HEK293T (cell line): ENCODE data around the gene CMTM2.

Experiments
- CTCF ChIA-PET: fragments of 350-600 bp; formaldehyde crosslinking; extraction: SDS; loops from one replicate; lab custom pipeline; 2021; ENCODE audit warnings: antibody characterized with exemption, inconsistent platforms; lab: Yijun Ruan, JAX
- POLR2A ChIA-PET: fragments of 350-600 bp; formaldehyde crosslinking; extraction: SDS; loops from one replicate; lab custom pipeline; 2020; ENCODE audit warnings: antibody characterized with exemption, inconsistent platforms; lab: Yijun Ruan, JAX
- DNase-seq: peaks from one replicate; pipeline ENCODE4 v3.0.0; 2012; ENCODE audit warnings: mixed read lengths; ENCODE audit errors: extremely low spot score
- ARNT ChIP-seq: fragments of 450-650 bp; IDR thresholded peaks from 2 replicates; pipeline ENCODE4 v1.6.1; 2017; ENCODE audit warnings: mild to moderate bottlenecking
- BHLHE40 ChIP-seq: fragments of 450-650 bp; IDR thresholded peaks from 2 replicates; pipeline ENCODE4 v1.6.1; 2016; ENCODE audit warnings: mild to moderate bottlenecking, moderate library complexity, borderline replicate concordance
- CTBP1 ChIP-seq: fragments of 450-650 bp; IDR thresholded peaks from 2 replicates; pipeline ENCODE4 v1.6.1; 2016; ENCODE audit warnings: borderline replicate concordance
- ELF4 ChIP-seq: fragments of 450-650 bp; IDR thresholded peaks from 2 replicates; pipeline ENCODE4 v1.6.1; 2017; ENCODE audit warnings: antibody characterized with exemption
- FOXA1 ChIP-seq: fragments of 450-650 bp; IDR thresholded peaks from 2 replicates; pipeline ENCODE4 v1.6.1; 2016; ENCODE audit warnings: mild to moderate bottlenecking
- FOXK2 ChIP-seq: fragments of 450-650 bp; IDR thresholded peaks from 2 replicates; pipeline ENCODE4 v1.6.1; 2016; ENCODE audit warnings: mild to moderate bottlenecking
- FOXM1 ChIP-seq: fragments of 450-650 bp; IDR thresholded peaks from 2 replicates; pipeline ENCODE4 v1.6.1; 2017; ENCODE audit warnings: mild to moderate bottlenecking, borderline replicate concordance
- HDGF ChIP-seq: fragments of 450-650 bp; IDR thresholded peaks from 2 replicates; pipeline ENCODE4 v1.6.1; 2017; ENCODE audit warnings: antibody characterized with exemption, borderline replicate concordance
- L3MBTL2 ChIP-seq: fragments of 450-650 bp; conservative IDR thresholded peaks from 2 replicates; pipeline ENCODE4 v1.6.1; 2016; ENCODE audit warnings: mild to moderate bottlenecking
- LEF1 ChIP-seq: fragments of 450-650 bp; IDR thresholded peaks from 2 replicates; pipeline ENCODE4 v1.6.1; 2017; ENCODE audit warnings: mild to moderate bottlenecking, borderline replicate concordance
- NFRKB ChIP-seq: fragments of 450-650 bp; IDR thresholded peaks from 2 replicates; pipeline ENCODE4 v1.6.1; 2016; ENCODE audit warnings: mild to moderate bottlenecking, moderate library complexity
- PKNOX1 ChIP-seq: fragments of 450-650 bp; IDR thresholded peaks from 2 replicates; pipeline ENCODE4 v1.6.1; 2016
- SP1 ChIP-seq: fragments of 450-650 bp; IDR thresholded peaks from 2 replicates; pipeline ENCODE4 v1.6.1; 2017
- SUZ12 ChIP-seq: fragments of 450-650 bp; IDR thresholded peaks from 2 replicates; pipeline ENCODE4 v1.6.1; 2016; ENCODE audit warnings: mild to moderate bottlenecking
- TARDBP ChIP-seq: fragments of 450-650 bp; IDR thresholded peaks from 2 replicates; pipeline ENCODE4 v1.6.1; 2016
- ZNF384 ChIP-seq: fragments of 450-650 bp; IDR thresholded peaks from 2 replicates; pipeline ENCODE4 v1.6.1; 2016

Gene CMTM2

GRCh38 chr16:66554021-66554420 lies 25.2 kb upstream of the CMTM2 start:
- CTCF ChIA-PET, result no interaction called here
- no peak for DNase-seq
- POLR2A ChIA-PET, result no interaction called here
- no peak for TF ChIP-seq LEF1
- no peak for TF ChIP-seq TARDBP
- no peak for TF ChIP-seq SP1
- TF ChIP-seq NFRKB, result no peak
- no peak for TF ChIP-seq ZNF384
- TF ChIP-seq BHLHE40, result no peak
- TF ChIP-seq FOXK2, result no peak
- no peak for TF ChIP-seq FOXA1
- TF ChIP-seq FOXM1, result no peak
- TF ChIP-seq ARNT, result no peak
- TF ChIP-seq PKNOX1, result no peak
- TF ChIP-seq HDGF, result no peak
- TF ChIP-seq SUZ12, result no peak
- TF ChIP-seq L3MBTL2, result no peak

GRCh38 chr16:66554495-66554894 lies 24.8 kb upstream of the CMTM2 start:
- ChIA-PET POLR2A (no interaction called here), CTCF (no interaction called here)
- DNase-seq, result no peak
- TF ChIP-seq FOXA1 (no peak), BHLHE40 (no peak), SUZ12 (no peak), LEF1 (no peak), SP1 (no peak), NFRKB (no peak), ZNF384 (no peak), FOXM1 (no peak), PKNOX1 (no peak), CTBP1 (no peak), HDGF (no peak), FOXK2 (no peak), ARNT (no peak), ELF4 (no peak), TARDBP (no peak), L3MBTL2 (no peak)

- ChIA-PET CTCF (no interaction called here), POLR2A (no interaction called here)
- TF ChIP-seq NFRKB (no peak), HDGF (no peak), SP1 (no peak), TARDBP (no peak), FOXA1 (no peak), ZNF384 (no peak), FOXM1 (no peak), CTBP1 (no peak), FOXK2 (no peak), L3MBTL2 (no peak), ELF4 (no peak), LEF1 (no peak), SUZ12 (no peak), BHLHE40 (no peak), ARNT (no peak), PKNOX1 (no peak)
- DNase-seq, result no peak
Measured at GRCh38 chr16:66560107-66560506, 19.2 kb upstream of the CMTM2 start.

- TF ChIP-seq SP1, result no peak
- DNase-seq, result no peak
- ChIA-PET CTCF (no interaction called here), POLR2A (interaction anchor here (4.5 kb wide), 1 partner anchor 10 kb away, joined by 26 read pairs; the partner anchor contains the start of gene CKLF)
Measured at GRCh38 chr16:66561381-66562080, 17.7 kb upstream of the CMTM2 start.

- ChIA-PET POLR2A (interaction anchor here (4.5 kb wide), 1 partner anchor 11 kb away, joined by 26 read pairs; the partner anchor contains the start of gene CKLF), CTCF (interaction anchor here (1.6 kb wide), 1 partner anchor 10 kb away, joined by 5 read pairs; the partner anchor contains the start of gene CKLF)
- no peak for DNase-seq
- no peak for TF ChIP-seq ARNT
- no peak for TF ChIP-seq FOXM1
Measured at GRCh38 chr16:66562409-66562808, 16.9 kb upstream of the CMTM2 start.

- DNase-seq, result no peak
- ChIA-PET CTCF (interaction anchor here (1.0 to 1.6 kb wide), 3 partner anchors 11 to 98 kb away, joined by 3 to 5 read pairs (median 4); partner anchors contain the start of gene CKLF), POLR2A (interaction anchor here (2.4 to 4.5 kb wide), 2 partner anchors 11 to 12 kb away, joined by 6 to 26 read pairs; partner anchors contain the start of gene CKLF)
- TF ChIP-seq PKNOX1, result no peak
- no peak for TF ChIP-seq SUZ12
- TF ChIP-seq ELF4, result no peak
- no peak for TF ChIP-seq SP1
- no peak for TF ChIP-seq TARDBP
- no peak for TF ChIP-seq NFRKB
- TF ChIP-seq FOXA1, result no peak
- no peak for TF ChIP-seq HDGF
Measured at GRCh38 chr16:66562986-66563385, 16.3 kb upstream of the CMTM2 start.
